ENCODE results near the gene CD151.
A peak's percentile ranks its signal among the peaks of the same experiment; 100 is the strongest.

CD151 gene

DNA sequence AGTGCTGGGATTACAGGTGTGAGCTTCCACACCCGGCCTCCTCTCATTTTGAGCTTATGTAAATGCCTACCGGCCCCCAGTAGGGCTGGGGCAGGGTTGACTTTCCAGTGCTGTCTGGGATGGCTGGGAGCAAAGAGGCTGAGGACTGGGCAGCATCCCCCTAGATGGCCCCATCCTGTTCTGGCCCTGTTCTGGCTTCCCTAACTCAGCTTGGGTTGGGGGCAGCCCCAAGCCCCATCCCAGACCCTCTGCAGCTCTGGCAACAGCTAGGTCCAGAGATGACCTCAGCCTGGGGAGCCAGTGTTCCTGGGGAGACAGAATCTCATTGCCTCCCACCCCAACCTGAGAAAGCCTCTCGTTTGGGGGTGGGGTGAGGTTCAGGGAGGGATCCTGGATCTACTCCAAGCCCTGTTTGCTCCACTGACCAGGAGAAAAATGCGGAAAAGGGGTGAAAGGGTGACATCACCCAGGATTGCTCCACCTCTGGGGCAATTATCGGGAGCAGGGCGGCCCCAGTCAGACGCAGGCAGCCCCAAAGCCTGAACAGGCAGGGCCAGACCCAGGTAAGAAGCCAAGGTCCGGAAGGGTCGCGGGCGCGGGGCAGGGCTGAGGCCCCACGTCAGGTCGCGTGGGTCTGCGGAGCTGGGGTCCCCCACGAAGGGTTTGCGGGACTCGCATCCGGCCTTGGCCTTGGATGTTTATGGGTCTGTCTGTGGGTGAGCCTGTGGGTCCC lies 14.2 kb upstream of the CD151 start, which contains the start of gene PNPLA2:
TSS of gene PNPLA2 (plus strand) at position 519 of the 733 bp plus-strand sequence. CDS start 805 bp downstream, outside the sequence.
- peak within 1 kb of the TSS; percentile 70 for H3K4me3 ChIP-seq (replicated peaks; ENCODE audit: low read depth, low read length)
- DNase-seq (ENCODE audit: low read depth) = peak; percentile 57
- TF ChIP-seq, protein P1, sequence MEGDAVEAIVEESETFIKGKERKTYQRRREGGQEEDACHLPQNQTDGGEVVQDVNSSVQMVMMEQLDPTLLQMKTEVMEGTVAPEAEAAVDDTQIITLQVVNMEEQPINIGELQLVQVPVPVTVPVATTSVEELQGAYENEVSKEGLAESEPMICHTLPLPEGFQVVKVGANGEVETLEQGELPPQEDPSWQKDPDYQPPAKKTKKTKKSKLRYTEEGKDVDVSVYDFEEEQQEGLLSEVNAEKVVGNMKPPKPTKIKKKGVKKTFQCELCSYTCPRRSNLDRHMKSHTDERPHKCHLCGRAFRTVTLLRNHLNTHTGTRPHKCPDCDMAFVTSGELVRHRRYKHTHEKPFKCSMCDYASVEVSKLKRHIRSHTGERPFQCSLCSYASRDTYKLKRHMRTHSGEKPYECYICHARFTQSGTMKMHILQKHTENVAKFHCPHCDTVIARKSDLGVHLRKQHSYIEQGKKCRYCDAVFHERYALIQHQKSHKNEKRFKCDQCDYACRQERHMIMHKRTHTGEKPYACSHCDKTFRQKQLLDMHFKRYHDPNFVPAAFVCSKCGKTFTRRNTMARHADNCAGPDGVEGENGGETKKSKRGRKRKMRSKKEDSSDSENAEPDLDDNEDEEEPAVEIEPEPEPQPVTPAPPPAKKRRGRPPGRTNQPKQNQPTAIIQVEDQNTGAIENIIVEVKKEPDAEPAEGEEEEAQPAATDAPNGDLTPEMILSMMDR (IDR thresholded peaks at IDR 0.05; ENCODE audit: low read length, missing control alignments) = no peak

DNA sequence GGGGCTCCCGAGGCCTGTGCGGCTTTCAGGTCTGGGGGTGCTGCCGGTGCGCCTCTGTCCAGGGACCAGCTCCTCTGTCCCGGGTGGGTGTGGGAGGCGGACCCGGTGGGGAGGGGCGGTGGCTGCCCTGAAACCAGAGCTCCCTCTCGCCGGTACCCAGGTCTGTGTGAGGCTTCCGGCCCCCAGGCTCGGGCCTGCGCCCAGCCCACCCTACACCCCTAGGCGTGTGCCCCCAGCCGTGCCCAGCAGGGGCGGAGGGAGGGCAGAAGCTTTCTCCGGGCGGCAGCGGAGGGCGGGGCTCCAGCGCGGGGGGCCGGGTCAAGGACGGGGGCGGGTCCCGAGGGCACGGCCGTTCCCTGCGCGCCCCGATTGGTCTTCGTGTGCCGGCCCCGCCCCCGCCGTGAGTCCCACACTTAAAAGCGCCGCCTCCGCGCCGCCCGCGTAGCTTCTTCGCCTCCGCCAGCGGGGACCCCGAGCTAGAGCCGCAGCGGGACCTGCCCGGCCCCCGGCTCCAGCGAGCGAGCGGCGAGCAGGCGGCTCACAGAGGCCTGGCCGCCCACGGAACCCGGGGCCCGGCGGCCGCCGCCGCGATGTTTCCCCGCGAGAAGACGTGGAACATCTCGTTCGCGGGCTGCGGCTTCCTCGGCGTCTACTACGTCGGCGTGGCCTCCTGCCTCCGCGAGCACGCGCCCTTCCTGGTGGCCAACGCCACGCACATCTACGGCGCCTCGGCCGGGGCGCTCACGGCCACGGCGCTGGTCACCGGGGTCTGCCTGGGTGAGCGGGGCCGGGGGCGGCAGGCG lies 13.4 kb upstream of the CD151 start:
- DNase-seq (ENCODE audit: low read depth) = peak; percentile 85
- TF ChIP-seq, protein P1 (IDR thresholded peaks at IDR 0.05; ENCODE audit: low read length, missing control alignments) = no peak
- H3K4me3 ChIP-seq (replicated peaks; ENCODE audit: low read depth, low read length) = peak overlapping the region; percentile 70

DNA sequence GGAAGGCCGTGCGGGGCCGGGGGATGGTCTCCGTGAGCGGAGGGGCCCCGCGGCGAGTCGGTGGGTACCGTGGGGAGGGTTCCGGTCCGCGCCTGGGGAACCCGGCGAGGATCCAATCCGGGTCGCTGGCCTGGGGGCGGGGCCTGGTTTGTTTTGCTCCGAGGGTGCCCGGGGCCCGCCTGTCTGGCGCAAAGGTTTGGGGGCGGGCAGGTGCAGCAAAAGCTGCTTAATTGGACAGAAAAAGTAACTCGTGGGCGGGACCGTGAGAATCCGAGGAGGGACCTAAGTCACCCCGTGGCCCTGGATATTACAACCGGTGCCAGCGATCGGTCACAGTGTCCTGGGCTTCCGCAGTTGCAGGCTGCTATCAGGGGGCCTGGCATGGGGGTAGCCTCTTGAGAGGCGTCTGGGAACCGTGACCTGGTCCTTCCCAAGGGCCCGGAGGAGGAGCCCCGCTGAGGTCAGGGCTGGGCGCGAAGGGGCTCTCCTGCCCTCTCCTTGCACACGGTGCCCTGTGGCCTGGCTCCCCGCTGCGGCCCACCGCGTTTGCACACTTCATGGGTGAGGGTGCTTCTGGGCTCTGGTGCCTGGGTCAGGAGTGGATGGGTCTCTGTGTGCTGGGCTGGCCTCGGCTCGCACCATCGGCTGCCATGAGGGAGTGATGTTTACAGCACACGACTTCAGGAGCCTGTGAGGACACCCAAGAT lies 12.7 kb upstream of the CD151 start:
- peak; percentile 75 for DNase-seq (ENCODE audit: low read depth)
- TF ChIP-seq, protein P1 (IDR thresholded peaks at IDR 0.05; ENCODE audit: low read length, missing control alignments) = no peak
- H3K4me3 ChIP-seq (replicated peaks; ENCODE audit: low read depth, low read length) = peak overlapping the region; percentile 70

DNA sequence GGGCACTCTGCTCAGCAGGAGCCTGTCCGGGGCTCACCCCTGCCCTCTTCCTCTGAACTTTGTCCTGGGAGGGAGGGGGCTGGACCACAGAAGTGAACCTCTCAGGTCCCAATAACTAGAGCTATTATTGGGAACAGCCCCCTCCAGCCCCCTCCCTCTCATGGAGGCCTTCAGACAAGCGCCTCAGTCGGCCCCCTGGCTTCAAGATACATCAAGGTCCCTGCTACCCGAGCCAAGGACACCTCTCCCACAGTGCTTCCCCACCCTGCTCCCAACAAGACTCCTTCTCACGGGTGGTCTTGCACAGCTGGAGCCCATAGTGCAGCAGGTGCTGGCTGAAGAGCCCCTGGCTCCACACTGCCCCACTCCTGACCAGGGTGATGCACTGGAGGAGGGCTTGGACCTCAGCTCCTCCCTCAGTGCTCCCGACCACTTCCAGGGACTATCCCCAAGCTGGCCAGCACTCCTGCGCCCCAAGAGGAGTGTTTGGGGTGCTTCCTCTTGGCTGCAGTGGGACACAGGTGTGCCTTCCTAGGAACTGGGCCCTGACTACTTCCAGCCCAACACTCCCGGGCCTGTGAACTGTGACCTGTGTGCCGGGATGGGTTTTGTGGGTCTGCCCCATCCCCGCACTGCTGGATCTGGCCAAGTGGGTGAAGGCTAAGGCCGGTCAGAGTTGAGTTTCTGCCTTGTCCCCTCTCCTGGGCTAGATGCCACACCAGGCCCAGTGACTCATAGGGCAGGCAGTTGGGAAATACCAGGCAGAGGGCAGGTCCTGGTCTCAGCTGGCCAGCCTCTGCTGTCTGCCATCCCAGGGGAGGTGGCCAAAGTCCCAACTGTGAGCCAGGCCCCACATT lies 11.9 kb upstream of the CD151 start:
- DNase-seq (ENCODE audit: low read depth) = peak; percentile 63
- TF ChIP-seq, protein P1 (IDR thresholded peaks at IDR 0.05; ENCODE audit: low read length, missing control alignments) = no peak
- peak overlapping the region; percentile 70 for H3K4me3 ChIP-seq (replicated peaks; ENCODE audit: low read depth, low read length)

DNA sequence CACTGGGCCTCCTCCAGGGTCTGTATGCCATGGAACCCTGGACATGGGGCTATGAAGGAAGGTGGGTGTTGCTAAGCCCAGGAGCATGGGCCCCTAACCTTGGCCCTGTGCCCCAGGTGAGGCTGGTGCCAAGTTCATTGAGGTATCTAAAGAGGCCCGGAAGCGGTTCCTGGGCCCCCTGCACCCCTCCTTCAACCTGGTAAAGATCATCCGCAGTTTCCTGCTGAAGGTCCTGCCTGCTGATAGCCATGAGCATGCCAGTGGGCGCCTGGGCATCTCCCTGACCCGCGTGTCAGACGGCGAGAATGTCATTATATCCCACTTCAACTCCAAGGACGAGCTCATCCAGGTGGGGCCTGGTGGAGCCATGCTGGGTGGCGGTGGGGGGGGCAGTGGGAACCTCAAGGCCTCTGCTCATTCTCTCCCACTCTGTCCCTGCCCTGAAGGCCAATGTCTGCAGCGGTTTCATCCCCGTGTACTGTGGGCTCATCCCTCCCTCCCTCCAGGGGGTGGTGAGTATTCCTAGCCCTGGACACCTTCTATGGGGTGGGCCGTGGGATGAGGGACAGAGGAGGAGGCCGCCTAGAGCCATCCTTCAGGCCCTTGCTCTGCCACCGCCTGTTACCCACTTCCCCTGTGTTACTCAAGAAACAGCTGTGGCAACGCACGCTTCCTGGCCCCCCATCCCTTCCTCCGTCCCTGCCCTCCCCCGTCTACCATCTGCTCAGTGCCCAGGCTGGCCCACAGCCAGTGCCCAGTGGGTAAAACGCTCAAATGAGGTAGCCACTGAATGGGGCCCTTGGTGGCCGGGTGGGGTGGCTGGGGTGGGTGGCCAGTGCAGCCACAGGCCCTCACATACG lies 11.0 kb upstream of the CD151 start:
- DNase-seq (ENCODE audit: low read depth) = no peak

More for the DNA sequence above, 11.0 kb upstream of the CD151 start:
- TF ChIP-seq, protein P1 (IDR thresholded peaks at IDR 0.05; ENCODE audit: low read length, missing control alignments) = no peak
- no peak overlapping the region for H3K4me3 ChIP-seq (replicated peaks; ENCODE audit: low read depth, low read length)
